ENCODE measurements around the gene TOX3. TPM values are rescaled to one million over a fixed set of nuclear protein-coding genes. Genes with fewer than 3 reads are reported as not detected.

Gene TOX3
- total and polyA plus RNA-seq, 4 donors: 1.3 to 3.5 (median 2.4) TPM

DNA sequence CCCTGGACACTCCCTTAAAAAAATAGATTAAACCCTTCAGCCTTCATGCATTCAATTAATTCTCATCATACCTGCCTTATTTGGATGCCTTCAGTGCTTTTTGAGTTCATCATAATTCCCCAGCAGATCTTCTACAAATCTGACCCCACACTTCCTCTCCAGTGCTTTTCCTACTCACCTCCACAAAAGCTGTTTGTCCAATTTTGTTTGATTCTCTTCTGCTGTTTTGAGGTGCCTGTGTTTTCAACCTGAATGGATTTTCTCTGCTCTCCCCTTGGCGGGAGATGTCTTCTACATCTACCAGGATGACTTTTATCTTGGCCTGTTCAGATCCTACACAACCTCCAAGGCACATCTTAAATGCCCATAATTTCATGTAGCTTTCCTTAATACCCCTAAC lies 112.7 kb downstream of the TOX3 start:
- TF ChIP-seq FOXA2 (IDR thresholded peaks at IDR 0.05) (no peak), RXRA (IDR thresholded peaks at IDR 0.05) (no peak), FOXA1 (IDR thresholded peaks at IDR 0.05) (no peak), HNF4G (IDR thresholded peaks at IDR 0.05) (no peak), EGR1 (IDR thresholded peaks at IDR 0.05; ENCODE audit: low read depth in 2 of 2) (no peak), JUND (IDR thresholded peaks at IDR 0.05) (no peak), YY1 (IDR thresholded peaks at IDR 0.05) (no peak), TAF1 (conservative IDR thresholded peaks at IDR 0.05) (no peak), SP1 (IDR thresholded peaks at IDR 0.05) (no peak), NR2F2 (IDR thresholded peaks at IDR 0.05) (no peak), RAD21 (IDR thresholded peaks at IDR 0.05) (no peak), HNF4A (conservative IDR thresholded peaks at IDR 0.05) (no peak)
- TF ChIP-seq, protein P1, sequence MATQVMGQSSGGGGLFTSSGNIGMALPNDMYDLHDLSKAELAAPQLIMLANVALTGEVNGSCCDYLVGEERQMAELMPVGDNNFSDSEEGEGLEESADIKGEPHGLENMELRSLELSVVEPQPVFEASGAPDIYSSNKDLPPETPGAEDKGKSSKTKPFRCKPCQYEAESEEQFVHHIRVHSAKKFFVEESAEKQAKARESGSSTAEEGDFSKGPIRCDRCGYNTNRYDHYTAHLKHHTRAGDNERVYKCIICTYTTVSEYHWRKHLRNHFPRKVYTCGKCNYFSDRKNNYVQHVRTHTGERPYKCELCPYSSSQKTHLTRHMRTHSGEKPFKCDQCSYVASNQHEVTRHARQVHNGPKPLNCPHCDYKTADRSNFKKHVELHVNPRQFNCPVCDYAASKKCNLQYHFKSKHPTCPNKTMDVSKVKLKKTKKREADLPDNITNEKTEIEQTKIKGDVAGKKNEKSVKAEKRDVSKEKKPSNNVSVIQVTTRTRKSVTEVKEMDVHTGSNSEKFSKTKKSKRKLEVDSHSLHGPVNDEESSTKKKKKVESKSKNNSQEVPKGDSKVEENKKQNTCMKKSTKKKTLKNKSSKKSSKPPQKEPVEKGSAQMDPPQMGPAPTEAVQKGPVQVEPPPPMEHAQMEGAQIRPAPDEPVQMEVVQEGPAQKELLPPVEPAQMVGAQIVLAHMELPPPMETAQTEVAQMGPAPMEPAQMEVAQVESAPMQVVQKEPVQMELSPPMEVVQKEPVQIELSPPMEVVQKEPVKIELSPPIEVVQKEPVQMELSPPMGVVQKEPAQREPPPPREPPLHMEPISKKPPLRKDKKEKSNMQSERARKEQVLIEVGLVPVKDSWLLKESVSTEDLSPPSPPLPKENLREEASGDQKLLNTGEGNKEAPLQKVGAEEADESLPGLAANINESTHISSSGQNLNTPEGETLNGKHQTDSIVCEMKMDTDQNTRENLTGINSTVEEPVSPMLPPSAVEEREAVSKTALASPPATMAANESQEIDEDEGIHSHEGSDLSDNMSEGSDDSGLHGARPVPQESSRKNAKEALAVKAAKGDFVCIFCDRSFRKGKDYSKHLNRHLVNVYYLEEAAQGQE (IDR thresholded peaks at IDR 0.05): no peak
- TF ChIP-seq, protein P2, sequence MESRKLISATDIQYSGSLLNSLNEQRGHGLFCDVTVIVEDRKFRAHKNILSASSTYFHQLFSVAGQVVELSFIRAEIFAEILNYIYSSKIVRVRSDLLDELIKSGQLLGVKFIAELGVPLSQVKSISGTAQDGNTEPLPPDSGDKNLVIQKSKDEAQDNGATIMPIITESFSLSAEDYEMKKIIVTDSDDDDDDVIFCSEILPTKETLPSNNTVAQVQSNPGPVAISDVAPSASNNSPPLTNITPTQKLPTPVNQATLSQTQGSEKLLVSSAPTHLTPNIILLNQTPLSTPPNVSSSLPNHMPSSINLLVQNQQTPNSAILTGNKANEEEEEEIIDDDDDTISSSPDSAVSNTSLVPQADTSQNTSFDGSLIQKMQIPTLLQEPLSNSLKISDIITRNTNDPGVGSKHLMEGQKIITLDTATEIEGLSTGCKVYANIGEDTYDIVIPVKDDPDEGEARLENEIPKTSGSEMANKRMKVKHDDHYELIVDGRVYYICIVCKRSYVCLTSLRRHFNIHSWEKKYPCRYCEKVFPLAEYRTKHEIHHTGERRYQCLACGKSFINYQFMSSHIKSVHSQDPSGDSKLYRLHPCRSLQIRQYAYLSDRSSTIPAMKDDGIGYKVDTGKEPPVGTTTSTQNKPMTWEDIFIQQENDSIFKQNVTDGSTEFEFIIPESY (IDR thresholded peaks at IDR 0.05): no peak
- TF ChIP-seq, protein P3, sequence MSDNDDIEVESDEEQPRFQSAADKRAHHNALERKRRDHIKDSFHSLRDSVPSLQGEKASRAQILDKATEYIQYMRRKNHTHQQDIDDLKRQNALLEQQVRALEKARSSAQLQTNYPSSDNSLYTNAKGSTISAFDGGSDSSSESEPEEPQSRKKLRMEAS (IDR thresholded peaks at IDR 0.05): no peak
- TF ChIP-seq, protein P4, sequence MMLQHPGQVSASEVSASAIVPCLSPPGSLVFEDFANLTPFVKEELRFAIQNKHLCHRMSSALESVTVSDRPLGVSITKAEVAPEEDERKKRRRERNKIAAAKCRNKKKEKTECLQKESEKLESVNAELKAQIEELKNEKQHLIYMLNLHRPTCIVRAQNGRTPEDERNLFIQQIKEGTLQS (IDR thresholded peaks at IDR 0.05): no peak
- TF ChIP-seq, protein P5, sequence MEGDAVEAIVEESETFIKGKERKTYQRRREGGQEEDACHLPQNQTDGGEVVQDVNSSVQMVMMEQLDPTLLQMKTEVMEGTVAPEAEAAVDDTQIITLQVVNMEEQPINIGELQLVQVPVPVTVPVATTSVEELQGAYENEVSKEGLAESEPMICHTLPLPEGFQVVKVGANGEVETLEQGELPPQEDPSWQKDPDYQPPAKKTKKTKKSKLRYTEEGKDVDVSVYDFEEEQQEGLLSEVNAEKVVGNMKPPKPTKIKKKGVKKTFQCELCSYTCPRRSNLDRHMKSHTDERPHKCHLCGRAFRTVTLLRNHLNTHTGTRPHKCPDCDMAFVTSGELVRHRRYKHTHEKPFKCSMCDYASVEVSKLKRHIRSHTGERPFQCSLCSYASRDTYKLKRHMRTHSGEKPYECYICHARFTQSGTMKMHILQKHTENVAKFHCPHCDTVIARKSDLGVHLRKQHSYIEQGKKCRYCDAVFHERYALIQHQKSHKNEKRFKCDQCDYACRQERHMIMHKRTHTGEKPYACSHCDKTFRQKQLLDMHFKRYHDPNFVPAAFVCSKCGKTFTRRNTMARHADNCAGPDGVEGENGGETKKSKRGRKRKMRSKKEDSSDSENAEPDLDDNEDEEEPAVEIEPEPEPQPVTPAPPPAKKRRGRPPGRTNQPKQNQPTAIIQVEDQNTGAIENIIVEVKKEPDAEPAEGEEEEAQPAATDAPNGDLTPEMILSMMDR (IDR thresholded peaks at IDR 0.05; ENCODE audit: low read depth, low read length, missing input control): no peak
- 93% methylated on average over 1 of the region's 1 CpG for WGBS
- peaks cover 0 to 6% (median 2%) of the 10 kb centered on the region in 4 donors for H3K36me3 ChIP-seq (ENCODE audit: control insufficient read depth in 4 of 4, insufficient read depth in 3 of 4, low read depth in 1 of 4, low read length in 3 of 4)

DNA sequence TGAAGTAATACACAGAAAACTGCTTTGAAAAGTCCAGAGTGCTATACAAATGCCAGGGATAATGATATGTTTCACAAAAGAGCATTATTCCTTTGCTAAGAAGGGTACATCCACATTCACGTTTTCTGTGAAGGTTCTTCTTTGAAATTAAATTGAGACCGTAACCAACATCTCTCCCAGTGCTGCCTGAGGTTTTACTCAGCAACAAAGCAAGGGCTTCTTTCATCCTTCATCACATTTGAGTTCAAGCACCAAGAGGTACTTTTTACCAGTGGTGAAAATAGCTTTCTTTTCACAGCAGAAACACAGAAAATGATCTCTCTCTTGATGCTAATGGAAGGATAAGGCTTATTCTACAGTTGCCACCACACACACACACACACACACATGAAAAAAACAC lies 113.3 kb downstream of the TOX3 start:
- Histone ChIP-seq H3K4me3 (ENCODE audit: low read depth in 1 of 3, low read length in 3 of 3) (no peak overlapping the region), H3K9me3 (ENCODE audit: control insufficient read depth in 4 of 4, low read length in 3 of 4) (no peaks in the 10 kb centered on the region), H3K9ac (ENCODE audit: low read depth in 1 of 2, low read length in 2 of 2) (no peak overlapping the region), H3K27me3 (ENCODE audit: control insufficient read depth in 4 of 4, insufficient read depth in 4 of 4, low read length in 3 of 4) (no peaks in the 10 kb centered on the region), H3K36me3 (ENCODE audit: control insufficient read depth in 4 of 4, insufficient read depth in 3 of 4, low read depth in 1 of 4, low read length in 3 of 4) (no peaks in the 10 kb centered on the region), H3K27ac (ENCODE audit: low read depth in 1 of 2, low read length in 2 of 2) (no peak overlapping the region), H3K4me1 (ENCODE audit: control insufficient read depth in 4 of 4, insufficient read depth in 4 of 4, low read length in 3 of 4) (peaks cover 0 to 4% (median 0%) of the 10 kb centered on the region in 4 donors)
- no peak for DNase-seq (ENCODE audit: low spot score)
- WGBS: 66% methylated on average over 2 of the region's 2 CpGs
- no peak for TF ChIP-seq EGR1 (IDR thresholded peaks at IDR 0.05; ENCODE audit: low read depth in 2 of 2)
- TF ChIP-seq, protein P5 (IDR thresholded peaks at IDR 0.05; ENCODE audit: low read depth, low read length, missing input control): no peak
- no peak for TF ChIP-seq TAF1 (conservative IDR thresholded peaks at IDR 0.05)
- TF ChIP-seq NR2F2 (IDR thresholded peaks at IDR 0.05): no peak
- no peak for TF ChIP-seq FOXA1 (IDR thresholded peaks at IDR 0.05)
- TF ChIP-seq YY1 (IDR thresholded peaks at IDR 0.05): no peak
- TF ChIP-seq RXRA (IDR thresholded peaks at IDR 0.05): no peak
- TF ChIP-seq, protein P1 (IDR thresholded peaks at IDR 0.05): no peak
- TF ChIP-seq FOXA2 (IDR thresholded peaks at IDR 0.05): no peak
- TF ChIP-seq SP1 (IDR thresholded peaks at IDR 0.05): no peak
- no peak for TF ChIP-seq HNF4A (conservative IDR thresholded peaks at IDR 0.05)
- TF ChIP-seq HNF4G (IDR thresholded peaks at IDR 0.05): no peak
- TF ChIP-seq, protein P4 (IDR thresholded peaks at IDR 0.05): no peak

More for the DNA sequence above, 112.7 kb downstream of the TOX3 start:
- Histone ChIP-seq H3K9me3 (ENCODE audit: control insufficient read depth in 4 of 4, low read length in 3 of 4) (no peaks in the 10 kb centered on the region), H3K4me3 (ENCODE audit: low read depth in 1 of 3, low read length in 3 of 3) (no peak overlapping the region), H3K27ac (ENCODE audit: low read depth in 1 of 2, low read length in 2 of 2) (no peak overlapping the region), H3K4me1 (ENCODE audit: control insufficient read depth in 4 of 4, insufficient read depth in 4 of 4, low read length in 3 of 4) (peaks cover 0 to 4% (median 0%) of the 10 kb centered on the region in 4 donors), H3K9ac (ENCODE audit: low read depth in 1 of 2, low read length in 2 of 2) (no peak overlapping the region), H3K27me3 (ENCODE audit: control insufficient read depth in 4 of 4, insufficient read depth in 4 of 4, low read length in 3 of 4) (no peaks in the 10 kb centered on the region)
- DNase-seq (ENCODE audit: low spot score): no peak

Data from liver (tissue), 9 donors.